Mesendoderm (in vitro differentiated cells): Measurements from ENCODE around the gene UNC93A.

Experiments
- DNase-seq: peaks from one replicate; pipeline ENCODE4 v3.0.0; 2013
- H2AK5ac ChIP-seq: 2 replicates; pipeline ENCODE4 v1.6.1; 2013; ENCODE audit warnings: low read length, inconsistent platforms
- H2BK120ac ChIP-seq: 2 replicates; pipeline ENCODE4 v1.6.1; 2013; ENCODE audit warnings: low read depth, mild to moderate bottlenecking, low read length, moderate library complexity, mixed read lengths
- H2BK15ac ChIP-seq: replicated peaks from 2 replicates; pipeline ENCODE4 v1.6.1; 2013; ENCODE audit warnings: low read depth, mild to moderate bottlenecking, moderate library complexity
- H2BK5ac ChIP-seq: 2 replicates; pipeline ENCODE4 v1.6.1; 2013; ENCODE audit warnings: low read length, inconsistent platforms
- H3K18ac ChIP-seq: 2 replicates; pipeline ENCODE4 v1.6.1; 2013; ENCODE audit warnings: mild to moderate bottlenecking, low read length, mixed read lengths
- H3K23ac ChIP-seq: one replicate; pipeline ENCODE4 v1.6.1; 2013; ENCODE audit warnings: low read length
- H3K27ac ChIP-seq: 2 replicates; pipeline ENCODE4 v1.5.1; 2013; ENCODE audit warnings: low read depth, mild to moderate bottlenecking, inconsistent platforms, low read length, moderate library complexity
- H3K27me3 ChIP-seq: 2 replicates; pipeline ENCODE4 v1.6.1; 2013; ENCODE audit warnings: low read length, control low read depth, mild to moderate bottlenecking, inconsistent platforms; ENCODE audit not compliant: insufficient read depth, poor library complexity
- H3K36me3 ChIP-seq: 2 replicates; pipeline ENCODE4 v1.6.1; 2013; ENCODE audit warnings: low read length, inconsistent platforms; ENCODE audit not compliant: control insufficient read depth, insufficient read depth
- H3K4ac ChIP-seq: one replicate; pipeline ENCODE4 v1.6.1; 2013; ENCODE audit warnings: low read depth, mild to moderate bottlenecking, low read length, moderate library complexity
- H3K4me1 ChIP-seq: 2 replicates; pipeline ENCODE4 v1.6.1; 2013; ENCODE audit warnings: low read depth, low read length, inconsistent platforms; ENCODE audit not compliant: control insufficient read depth
- H3K4me2 ChIP-seq: 2 replicates; pipeline ENCODE4 v1.6.1; 2013; ENCODE audit warnings: low read length
- H3K4me3 ChIP-seq: 2 replicates; pipeline ENCODE4 v1.5.1; 2013; ENCODE audit warnings: mild to moderate bottlenecking, low read length
- H3K56ac ChIP-seq: one replicate; pipeline ENCODE4 v1.6.1; 2013; ENCODE audit warnings: low read length
- H3K79me1 ChIP-seq: 2 replicates; pipeline ENCODE4 v1.6.1; 2013; ENCODE audit warnings: low read length, inconsistent platforms
- H3K79me2 ChIP-seq: 2 replicates; pipeline ENCODE4 v1.6.1; 2013; ENCODE audit warnings: mild to moderate bottlenecking, low read length; ENCODE audit not compliant: control insufficient read depth, insufficient read depth
- H3K9ac ChIP-seq: 2 replicates; pipeline ENCODE4 v1.6.1; 2013; ENCODE audit warnings: low read length, inconsistent platforms
- H4K5ac ChIP-seq: one replicate; pipeline ENCODE4 v1.6.1; 2013; ENCODE audit warnings: low read length
- H4K8ac ChIP-seq: one replicate; pipeline ENCODE4 v1.6.1; 2013; ENCODE audit warnings: low read depth, mild to moderate bottlenecking, control low read depth, low read length, moderate library complexity
- WGBS: extraction: QIAGEN DNeasy Blood & Tissue Kit; methylation state at CpG from one replicate; pipeline ENCODE4 v1.1.7; 2013; ENCODE audit warnings: low lambda C conversion rate, missing lambda C conversion rate; ENCODE audit not compliant: insufficient coverage; ENCODE audit errors: extremely low coverage; 5-methylcytosine and 5-hydroxymethylcytosine counted together

Gene UNC93A

DNA sequence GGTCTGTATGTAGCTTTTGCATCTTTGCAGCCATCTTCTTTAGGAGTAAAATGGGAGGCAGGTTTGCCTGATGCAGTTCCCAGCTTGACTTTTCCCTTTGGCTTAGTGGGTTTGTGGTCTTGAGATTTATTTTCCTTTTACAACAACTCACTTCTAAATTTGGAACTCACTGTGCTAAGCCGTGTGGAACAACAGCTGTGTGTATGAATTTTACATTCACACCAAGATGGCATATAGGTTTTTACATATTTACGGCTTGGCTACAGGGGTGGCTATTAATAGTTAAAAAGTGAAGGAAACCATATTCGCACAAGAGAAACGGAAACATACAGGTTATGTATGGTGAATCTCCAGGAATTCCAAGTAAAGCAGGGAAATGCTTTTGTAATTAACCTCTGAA is 36.3 kb downstream of the UNC93A start:
- Histone ChIP-seq H3K56ac (no peak overlapping the region), H3K27ac (no peak overlapping the region), H3K4ac (no peak overlapping the region), H4K5ac (no peak overlapping the region), H3K36me3 (no peaks in the 10 kb centered on the region), H2AK5ac (no peak overlapping the region), H3K4me3 (no peak overlapping the region), H2BK5ac (no peak overlapping the region), H3K9ac (no peak overlapping the region), H3K79me2 (no peaks in the 10 kb centered on the region), H4K8ac (no peak overlapping the region), H3K4me2 (no peak overlapping the region), H3K27me3 (no peaks in the 10 kb centered on the region), H3K23ac (no peak overlapping the region), H3K4me1 (no peaks in the 10 kb centered on the region), H2BK15ac (no peak overlapping the region), H3K18ac (no peak overlapping the region), H3K79me1 (no peaks in the 10 kb centered on the region), H2BK120ac (no peak overlapping the region)
- WGBS, result no CpG with 5 or more reads among the region's 4 CpGs
- no peak for DNase-seq

DNA sequence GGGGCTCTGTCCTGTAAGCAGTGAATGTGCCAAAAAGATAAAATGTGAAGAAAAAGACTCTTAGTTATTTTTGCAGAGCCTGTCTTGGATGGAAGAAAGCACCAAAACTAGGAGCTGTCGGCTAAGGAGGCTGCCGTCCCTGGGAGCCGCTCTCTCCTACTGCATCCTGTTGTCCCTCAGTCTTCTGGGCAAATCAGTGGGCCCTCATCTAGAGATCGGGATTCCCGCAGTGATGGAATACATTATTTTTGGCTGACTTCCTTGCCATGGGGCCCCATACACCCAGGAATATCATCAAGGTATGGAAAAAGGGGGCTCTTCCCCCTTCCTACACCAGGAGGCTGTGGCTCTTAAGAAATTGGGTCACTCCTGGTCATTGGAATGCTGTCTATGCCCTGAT is 37.0 kb downstream of the UNC93A start:
- no peak for DNase-seq
- no peak overlapping the region for H2BK120ac ChIP-seq
- H2AK5ac ChIP-seq, result no peak overlapping the region
- no peaks in the 10 kb centered on the region for H3K79me1 ChIP-seq
- no peaks in the 10 kb centered on the region for H3K36me3 ChIP-seq
- H3K4ac ChIP-seq, result no peak overlapping the region
- no peak overlapping the region for H3K4me2 ChIP-seq
- WGBS, result no CpG with 5 or more reads among the region's 5 CpGs
- no peak overlapping the region for H2BK15ac ChIP-seq
- H3K27me3 ChIP-seq, result no peaks in the 10 kb centered on the region
- H3K23ac ChIP-seq, result no peak overlapping the region
- no peak overlapping the region for H2BK5ac ChIP-seq
- H3K9ac ChIP-seq, result no peak overlapping the region
- H3K4me1 ChIP-seq, result no peaks in the 10 kb centered on the region
- no peaks in the 10 kb centered on the region for H3K79me2 ChIP-seq
- no peak overlapping the region for H3K27ac ChIP-seq
- H3K56ac ChIP-seq, result no peak overlapping the region
- H3K18ac ChIP-seq, result no peak overlapping the region
- H4K5ac ChIP-seq, result no peak overlapping the region
- no peak overlapping the region for H3K4me3 ChIP-seq
- no peak overlapping the region for H4K8ac ChIP-seq

DNA sequence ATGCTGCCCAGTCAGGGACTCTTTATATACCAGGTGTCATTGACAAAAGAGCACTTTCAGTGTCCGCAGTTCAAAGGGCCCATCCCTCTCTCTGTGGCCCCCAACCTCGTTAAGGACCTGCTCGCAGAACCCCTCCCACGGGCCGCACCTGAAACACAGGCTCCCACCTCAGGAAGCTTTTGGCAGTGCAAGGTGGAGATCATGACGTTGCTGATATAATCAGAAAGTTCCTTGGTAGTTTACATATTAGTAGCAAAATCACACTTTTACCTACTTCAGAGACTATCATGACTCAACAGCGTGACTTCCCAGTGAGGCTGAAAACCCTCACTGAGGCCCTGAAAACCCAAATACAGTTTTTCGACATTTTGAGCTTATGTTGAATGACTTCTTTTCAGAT is 37.9 kb downstream of the UNC93A start:
- no peaks in the 10 kb centered on the region for H3K79me2 ChIP-seq
- H3K4ac ChIP-seq, result no peak overlapping the region
- no peak overlapping the region for H2BK120ac ChIP-seq
- no peak for DNase-seq
- no peak overlapping the region for H3K9ac ChIP-seq
- no peak overlapping the region for H2BK5ac ChIP-seq
- no peaks in the 10 kb centered on the region for H3K4me1 ChIP-seq
- no peak overlapping the region for H2AK5ac ChIP-seq
- no peaks in the 10 kb centered on the region for H3K27me3 ChIP-seq
- no peak overlapping the region for H3K4me2 ChIP-seq
- no peak overlapping the region for H3K18ac ChIP-seq
- WGBS, result no CpG with 5 or more reads among the region's 8 CpGs
- no peak overlapping the region for H3K23ac ChIP-seq
- H3K4me3 ChIP-seq, result no peak overlapping the region
- H3K56ac ChIP-seq, result no peak overlapping the region
- H3K27ac ChIP-seq, result no peak overlapping the region
- H4K8ac ChIP-seq, result no peak overlapping the region
- no peak overlapping the region for H2BK15ac ChIP-seq
- H3K79me1 ChIP-seq, result no peaks in the 10 kb centered on the region
- H3K36me3 ChIP-seq, result no peaks in the 10 kb centered on the region
- H4K5ac ChIP-seq, result no peak overlapping the region

DNA sequence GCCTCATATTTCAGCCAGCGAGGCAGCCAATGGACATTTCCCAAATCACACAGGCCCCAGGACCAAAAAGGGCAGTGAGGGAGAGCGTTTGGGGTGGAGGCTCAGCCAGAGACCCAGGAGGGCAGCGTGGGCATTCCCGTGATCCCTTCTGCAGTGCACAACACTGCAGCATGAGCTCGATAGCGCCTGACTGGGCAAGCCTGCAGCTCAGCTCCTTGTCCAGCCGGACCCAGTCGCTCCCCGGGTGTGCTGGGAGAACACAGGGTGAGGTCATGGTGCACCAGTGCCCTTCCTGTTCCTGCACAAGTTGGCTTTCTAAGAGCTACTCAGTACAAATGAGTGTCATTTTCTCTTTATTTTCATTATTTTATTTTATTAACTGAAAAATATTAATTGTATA is 39.6 kb downstream of the UNC93A start:
- H2BK15ac ChIP-seq, result no peak overlapping the region
- no peaks in the 10 kb centered on the region for H3K79me1 ChIP-seq
- H3K4ac ChIP-seq, result no peak overlapping the region
- no peak overlapping the region for H3K56ac ChIP-seq
- no peak overlapping the region for H3K23ac ChIP-seq
- H3K9ac ChIP-seq, result no peak overlapping the region
- H3K4me3 ChIP-seq, result no peak overlapping the region
- H3K4me2 ChIP-seq, result no peak overlapping the region
- WGBS, result no CpG with 5 or more reads among the region's 9 CpGs
- H3K27me3 ChIP-seq, result no peaks in the 10 kb centered on the region
- no peak overlapping the region for H2AK5ac ChIP-seq
- H3K36me3 ChIP-seq, result no peaks in the 10 kb centered on the region
- no peak overlapping the region for H3K27ac ChIP-seq
- no peak for DNase-seq
- H2BK120ac ChIP-seq, result no peak overlapping the region
- no peaks in the 10 kb centered on the region for H3K79me2 ChIP-seq
- no peak overlapping the region for H4K5ac ChIP-seq
- H3K18ac ChIP-seq, result no peak overlapping the region
- H3K4me1 ChIP-seq, result no peaks in the 10 kb centered on the region
- H2BK5ac ChIP-seq, result no peak overlapping the region
- no peak overlapping the region for H4K8ac ChIP-seq

DNA sequence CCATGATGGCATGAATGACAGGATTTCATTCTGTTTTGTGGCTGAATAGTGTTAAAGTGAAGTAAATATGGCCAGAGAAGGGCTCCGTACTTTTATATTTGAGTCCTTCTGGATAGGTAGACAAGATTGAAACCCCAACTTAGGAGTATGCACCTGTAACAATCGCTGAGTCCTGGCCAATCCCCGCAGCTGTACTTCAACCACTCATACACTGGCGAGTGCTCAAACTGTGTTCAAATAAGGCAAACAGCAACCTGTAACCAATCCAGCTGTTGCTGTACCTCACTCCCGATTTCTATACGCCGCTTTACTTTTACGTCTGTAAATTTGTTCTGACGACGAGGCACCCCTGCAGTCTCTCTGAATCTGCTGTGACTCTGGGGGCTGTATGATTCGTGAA is 40.5 kb downstream of the UNC93A start:
- DNase-seq, result no peak
- no CpG with 5 or more reads among the region's 11 CpGs for WGBS
- H2AK5ac ChIP-seq, result no peak overlapping the region

DNA sequence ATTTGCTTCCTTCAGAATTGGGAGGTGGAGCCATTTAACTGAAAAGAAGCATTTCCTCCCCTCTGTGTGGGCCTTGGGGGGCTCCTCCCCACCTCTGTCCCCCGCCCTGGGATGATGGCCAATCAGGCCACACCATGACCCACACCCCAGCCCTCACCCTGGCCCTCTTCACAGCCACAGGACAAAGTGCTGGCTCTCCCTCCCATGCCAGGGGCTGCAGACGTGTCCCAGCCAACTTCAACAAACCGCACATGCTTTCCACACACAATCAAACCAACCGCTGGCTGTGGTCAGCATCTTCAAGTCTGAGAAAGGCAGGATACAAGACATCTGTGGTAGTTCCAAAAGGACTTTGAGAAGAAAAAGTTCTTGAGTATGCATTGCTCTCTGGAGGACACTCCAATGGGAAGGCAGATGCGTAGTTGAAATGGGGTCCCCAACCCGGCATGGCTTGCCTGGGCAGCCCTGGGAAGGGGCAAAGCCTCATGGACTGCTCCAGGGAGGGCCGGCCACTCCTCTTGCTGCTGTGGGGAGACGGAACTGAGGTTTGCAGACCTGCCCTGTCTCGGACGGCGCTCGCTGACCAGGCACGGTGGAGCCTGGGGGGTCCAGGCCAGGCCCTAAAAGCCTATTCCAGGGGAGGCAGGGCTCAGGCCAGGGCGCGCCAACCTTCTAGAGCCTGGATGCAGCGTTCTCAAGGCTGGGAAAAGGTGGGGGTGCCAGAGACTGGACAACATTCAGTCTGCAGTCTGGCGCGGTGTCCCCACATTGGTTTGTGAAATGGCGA is 45.9 kb downstream of the UNC93A start:
- no peaks in the 10 kb centered on the region for H3K4me1 ChIP-seq
- no peak overlapping the region for H2BK15ac ChIP-seq

More for the DNA sequence above, 40.5 kb downstream of the UNC93A start:
- H3K4me1 ChIP-seq, result no peaks in the 10 kb centered on the region
- no peak overlapping the region for H4K5ac ChIP-seq
- no peak overlapping the region for H3K23ac ChIP-seq
- H3K79me2 ChIP-seq, result no peaks in the 10 kb centered on the region
- no peak overlapping the region for H3K56ac ChIP-seq
- no peaks in the 10 kb centered on the region for H3K36me3 ChIP-seq
- no peak overlapping the region for H3K27ac ChIP-seq
- no peak overlapping the region for H4K8ac ChIP-seq
- no peak overlapping the region for H2BK120ac ChIP-seq
- H3K18ac ChIP-seq, result no peak overlapping the region
- H3K79me1 ChIP-seq, result no peaks in the 10 kb centered on the region
- no peak overlapping the region for H3K9ac ChIP-seq
- no peak overlapping the region for H3K4me3 ChIP-seq
- H2BK15ac ChIP-seq, result no peak overlapping the region
- H2BK5ac ChIP-seq, result no peak overlapping the region
- H3K27me3 ChIP-seq, result no peaks in the 10 kb centered on the region
- no peak overlapping the region for H3K4ac ChIP-seq
- H3K4me2 ChIP-seq, result no peak overlapping the region

More for the DNA sequence above, 45.9 kb downstream of the UNC93A start:
- no peak overlapping the region for H3K9ac ChIP-seq
- no peak overlapping the region for H2AK5ac ChIP-seq
- no peak overlapping the region for H3K27ac ChIP-seq
- H2BK5ac ChIP-seq, result no peak overlapping the region
- H3K79me2 ChIP-seq, result no peaks in the 10 kb centered on the region
- no peak overlapping the region for H4K5ac ChIP-seq
- H3K18ac ChIP-seq, result no peak overlapping the region
- H3K4me2 ChIP-seq, result no peak overlapping the region
- H3K27me3 ChIP-seq, result no peaks in the 10 kb centered on the region
- H3K4ac ChIP-seq, result no peak overlapping the region
- no peak for DNase-seq
- H3K36me3 ChIP-seq, result no peaks in the 10 kb centered on the region
- H3K23ac ChIP-seq, result no peak overlapping the region
- H3K4me3 ChIP-seq, result no peak overlapping the region
- H4K8ac ChIP-seq, result no peak overlapping the region
- no peak overlapping the region for H2BK120ac ChIP-seq
- no peaks in the 10 kb centered on the region for H3K79me1 ChIP-seq
- no CpG with 5 or more reads among the region's 19 CpGs for WGBS
- no peak overlapping the region for H3K56ac ChIP-seq
